ENCODE measurements around the gene ATG9A.

DNA sequence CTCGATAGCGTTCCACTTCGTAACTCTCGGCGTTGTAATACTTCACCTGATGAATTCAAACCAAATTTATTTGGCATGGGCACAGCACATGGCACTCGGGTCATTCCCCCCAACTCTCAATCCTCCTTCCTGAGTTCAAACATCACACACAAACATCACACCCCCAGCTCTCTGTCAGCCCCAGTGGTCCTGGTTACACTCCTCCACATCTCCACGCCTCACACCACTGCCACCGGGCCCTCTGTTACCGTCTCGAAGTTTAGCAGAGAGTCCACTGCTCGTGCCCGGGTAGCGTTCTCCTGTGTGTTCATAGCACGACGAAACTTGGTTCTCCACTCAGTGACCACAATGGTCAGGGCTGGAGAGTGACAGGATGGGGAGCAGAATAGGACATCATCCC lies 15.3 kb downstream of the ATG9A start:
- no peak for TF ChIP-seq RAD21 (conservative IDR thresholded peaks at IDR 0.05)
- no peak for TF ChIP-seq CTCF (IDR thresholded peaks at IDR 0.05; ENCODE audit: poor library complexity, severe bottlenecking)
